Stimulated activated CD8-positive, alpha-beta memory T cell treated with anti-CD3 and anti-CD28 coated beads, Interleukin-7, amount 100 ng/mL, for 1 hour (primary cell): ENCODE measurements around the gene ABHD14A.
"Not testable (repeated sequence)": the region's sequence is repeated elsewhere in the genome, so short reads cannot be mapped to it uniquely, and the experiment has no call there.

Source experiments
- DNase-seq, 2 donors: peaks; one replicate each; pipeline ENCODE4 v3.0.0-alpha.2; 2020; ENCODE audit warnings: low read depth in 2 of 2

ABHD14A gene

GRCh38 chr3:51974963-51975851 lies at the start of gene ABHD14A:
Gene ABHD14A, plus strand, starts transcription at chr3:51975064. Its CDS starts 72 bp downstream, at chr3:51975136.
- peak; percentile 38 to 42 for DNase-seq

GRCh38 chr3:51927061-51927977 lies 47.5 kb upstream of the ABHD14A start:
- DNase-seq: no peak

- no peak for DNase-seq
These were observed 46.4 kb upstream of the ABHD14A start for GRCh38 chr3:51928438-51928837.

GRCh38 chr3:51928981-51929380 lies 45.9 kb upstream of the ABHD14A start:
- not testable (repeated sequence) for DNase-seq

- no peak for DNase-seq
These were observed 45.4 kb upstream of the ABHD14A start for GRCh38 chr3:51929420-51930003.

- DNase-seq: no peak
These were observed 44.4 kb upstream of the ABHD14A start for GRCh38 chr3:51930439-51930838.

- no peak for DNase-seq
These were observed 43.1 kb upstream of the ABHD14A start for GRCh38 chr3:51931756-51932155.

GRCh38 chr3:51932471-51933370 lies 42.1 kb upstream of the ABHD14A start:
- no peak for DNase-seq

- no peak for DNase-seq
These were observed 41.3 kb upstream of the ABHD14A start for GRCh38 chr3:51933471-51934138.

GRCh38 chr3:51934139-51934850 lies 40.6 kb upstream of the ABHD14A start:
- no peak for DNase-seq

GRCh38 chr3:51934991-51935885 lies 39.6 kb upstream of the ABHD14A start:
- no peak for DNase-seq

- no peak for DNase-seq
These were observed 38.7 kb upstream of the ABHD14A start for GRCh38 chr3:51935886-51936755.

- DNase-seq: no peak
These were observed 37.9 kb upstream of the ABHD14A start for GRCh38 chr3:51937014-51937413.

- no peak for DNase-seq
These were observed 37.0 kb upstream of the ABHD14A start for GRCh38 chr3:51937611-51938450.

- no peak for DNase-seq
These were observed 36.0 kb upstream of the ABHD14A start for GRCh38 chr3:51938780-51939425.
